ENCODE measurements around the gene CACNG1. TPM values are rescaled to one million over a fixed set of nuclear protein-coding genes. Genes with fewer than 3 reads are reported as not detected.

CACNG1 gene
- total RNA-seq, 1 donor from 2014 or later: not detected

DNA sequence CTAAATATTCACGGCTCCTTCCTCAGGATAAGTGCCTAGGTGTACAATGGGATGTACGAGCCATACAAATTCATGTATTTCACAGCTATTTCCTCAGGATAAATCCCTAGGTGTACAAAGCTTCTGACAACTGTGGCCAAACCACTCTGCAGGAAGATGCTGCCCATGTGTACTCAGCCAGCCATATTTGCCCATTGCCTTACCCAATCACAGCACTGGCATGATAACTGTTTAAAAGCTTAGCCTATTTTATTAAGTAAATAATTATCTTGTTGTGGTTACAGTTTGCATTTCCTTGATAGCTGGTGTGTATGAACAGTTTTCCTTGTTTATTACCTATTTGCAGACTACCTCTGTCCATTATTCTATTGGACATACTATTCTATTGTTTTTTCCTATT is 35.1 kb downstream of the CACNG1 start:
- Mint-ChIP-seq H3K4me1 (ENCODE audit: low read depth) (peaks cover 6% of the 10 kb centered on the region), H3K27ac (ENCODE audit: unreplicated experiment) (no peak overlapping the region), H3K4me3 (ENCODE audit: unreplicated experiment) (no peak overlapping the region), H3K36me3 (ENCODE audit: low read depth) (peaks cover 7% of the 10 kb centered on the region), H3K9me3 (ENCODE audit: low read depth) (no peaks in the 10 kb centered on the region), H3K27me3 (ENCODE audit: low read depth) (no peaks in the 10 kb centered on the region)
- TF ChIP-seq CTCF (IDR thresholded peaks at IDR 0.05): no peak
- DNase-seq (ENCODE audit: low spot score): no peak

GRCh38 chr17:67080804-67081203 is 36.5 kb downstream of the CACNG1 start:
- Mint-ChIP-seq H3K27me3 (ENCODE audit: low read depth) (no peaks in the 10 kb centered on the region), H3K9me3 (ENCODE audit: low read depth) (no peaks in the 10 kb centered on the region), H3K4me1 (ENCODE audit: low read depth) (peaks cover 8% of the 10 kb centered on the region), H3K27ac (ENCODE audit: unreplicated experiment) (no peak overlapping the region), H3K4me3 (ENCODE audit: unreplicated experiment) (no peak overlapping the region), H3K36me3 (ENCODE audit: low read depth) (peaks cover 11% of the 10 kb centered on the region)
- no peak for TF ChIP-seq CTCF (IDR thresholded peaks at IDR 0.05)
- DNase-seq (ENCODE audit: low spot score): no peak

GRCh38 chr17:67082107-67082506 is 37.8 kb downstream of the CACNG1 start:
- Mint-ChIP-seq H3K9me3 (ENCODE audit: low read depth) (no peaks in the 10 kb centered on the region), H3K27ac (ENCODE audit: unreplicated experiment) (no peak overlapping the region), H3K27me3 (ENCODE audit: low read depth) (no peaks in the 10 kb centered on the region), H3K4me1 (ENCODE audit: low read depth) (peaks cover 2% of the 10 kb centered on the region), H3K36me3 (ENCODE audit: low read depth) (peaks cover 17% of the 10 kb centered on the region), H3K4me3 (ENCODE audit: unreplicated experiment) (no peak overlapping the region)
- TF ChIP-seq CTCF (IDR thresholded peaks at IDR 0.05): peak; percentile 35
- DNase-seq (ENCODE audit: low spot score): no peak

GRCh38 chr17:67085406-67085805 is 41.1 kb downstream of the CACNG1 start:
- Mint-ChIP-seq H3K36me3 (ENCODE audit: low read depth) (peaks cover 18% of the 10 kb centered on the region), H3K27ac (ENCODE audit: unreplicated experiment) (no peak overlapping the region), H3K27me3 (ENCODE audit: low read depth) (no peaks in the 10 kb centered on the region), H3K4me1 (ENCODE audit: low read depth) (peaks cover 2% of the 10 kb centered on the region), H3K9me3 (ENCODE audit: low read depth) (peaks cover 4% of the 10 kb centered on the region), H3K4me3 (ENCODE audit: unreplicated experiment) (no peak overlapping the region)
- no peak for DNase-seq (ENCODE audit: low spot score)
- TF ChIP-seq CTCF (IDR thresholded peaks at IDR 0.05): no peak

GRCh38 chr17:67088639-67089038 is 44.3 kb downstream of the CACNG1 start:
- TF ChIP-seq CTCF (IDR thresholded peaks at IDR 0.05): no peak
- Mint-ChIP-seq H3K36me3 (ENCODE audit: low read depth) (peaks cover 15% of the 10 kb centered on the region), H3K27ac (ENCODE audit: unreplicated experiment) (no peak overlapping the region), H3K27me3 (ENCODE audit: low read depth) (no peaks in the 10 kb centered on the region), H3K4me3 (ENCODE audit: unreplicated experiment) (no peak overlapping the region), H3K9me3 (ENCODE audit: low read depth) (peaks cover 4% of the 10 kb centered on the region), H3K4me1 (ENCODE audit: low read depth) (peaks cover 2% of the 10 kb centered on the region)
- no peak for DNase-seq (ENCODE audit: low spot score)

Data from chondrocyte (in vitro differentiated cells).